PC-9 (cell line): ENCODE results near the gene RAE1. TPM values are rescaled to one million over a fixed set of nuclear protein-coding genes. Genes with fewer than 3 reads are reported as not detected.

Experiments
- BruUV-seq: library from RNA; stranded (reverse); fragments of 400-500 nt; replicated peaks from 2 replicates; lab custom pipeline; 2021; lab: Mats Ljungman, UMichigan
- CTCF ChIA-PET: fragments of 300-600 bp; sonication (Branson Sonifier 250); formaldehyde crosslinking; loops from one replicate; lab custom pipeline; 2022; ENCODE audit warnings: antibody characterized with exemption; lab: Charles Lee
- POLR2A ChIA-PET: fragments of 300-600 bp; sonication (Branson Sonifier 250); formaldehyde crosslinking; loops from one replicate; lab custom pipeline; 2022; ENCODE audit warnings: antibody characterized with exemption; ENCODE audit not compliant: unreplicated experiment; lab: Charles Lee
- DNase-seq, 2 experiments: peaks; one replicate each; pipeline versions ENCODE4 v3.0.0 to v3.0.0-alpha.2; 2015 to 2022; ENCODE audit warnings: mixed read lengths in 1 of 2
- H2AFZ ChIP-seq: fragments of 200-600 bp; sonication (generic); 2 replicates; pipeline ENCODE4 v1.8.1; 2017; ENCODE audit warnings: antibody characterized with exemption
- H3F3A ChIP-seq: fragments of 200-600 bp; sonication (generic); 2 replicates; pipeline ENCODE4 v1.8.1; 2017; ENCODE audit warnings: antibody characterized with exemption, mild to moderate bottlenecking, low read depth; ENCODE audit not compliant: insufficient read depth
- H3K27ac ChIP-seq: fragments of 200-600 bp; sonication (generic); 2 replicates; pipeline ENCODE4 v1.6.1; 2016; ENCODE audit warnings: mixed run types
- H3K27me3 ChIP-seq: fragments of 200-600 bp; sonication (generic); 2 replicates; pipeline ENCODE4 v1.6.1; 2016; ENCODE audit warnings: low read depth, mixed run types; ENCODE audit not compliant: insufficient read depth
- H3K36me3 ChIP-seq: fragments of 200-600 bp; sonication (generic); 2 replicates; pipeline ENCODE4 v1.6.1; 2016; ENCODE audit warnings: low read depth, mixed run types
- H3K4me1 ChIP-seq: fragments of 200-600 bp; sonication (generic); replicated peaks from 2 replicates; pipeline ENCODE4 v1.6.1; 2016; ENCODE audit warnings: mixed run types; ENCODE audit not compliant: insufficient read depth
- H3K4me2 ChIP-seq: fragments of 200-600 bp; sonication (generic); 2 replicates; pipeline ENCODE4 v1.6.1; 2017; ENCODE audit warnings: mixed run types
- H3K4me3 ChIP-seq: fragments of 200-600 bp; sonication (generic); 2 replicates; pipeline ENCODE4 v1.6.1; 2016; ENCODE audit warnings: mixed run types
- H3K79me2 ChIP-seq: fragments of 200-600 bp; sonication (generic); 2 replicates; pipeline ENCODE4 v1.6.1; 2017; ENCODE audit warnings: low read depth, mixed run types
- H3K9me2 ChIP-seq: fragments of 200-600 bp; sonication (generic); 2 replicates; pipeline ENCODE4 v1.8.1; 2017; ENCODE audit warnings: mild to moderate bottlenecking; ENCODE audit not compliant: insufficient read depth
- H3K9me3 ChIP-seq: fragments of 200-600 bp; sonication (generic); 2 replicates; pipeline ENCODE4 v1.8.1; 2016; ENCODE audit warnings: low read depth; ENCODE audit not compliant: insufficient read depth
- H4K20me1 ChIP-seq: fragments of 200-600 bp; sonication (generic); 2 replicates; pipeline ENCODE4 v1.8.1; 2017; ENCODE audit not compliant: insufficient read depth
- CTCF ChIP-seq: fragments of 200-600 bp; sonication (generic); conservative IDR thresholded peaks from 2 replicates; pipeline ENCODE4 v1.6.1; 2017; ENCODE audit warnings: mixed run types, antibody characterized with exemption, mild to moderate bottlenecking, moderate library complexity
- EZH2 ChIP-seq: fragments of 200-600 bp; sonication (generic); IDR thresholded peaks from 2 replicates; pipeline ENCODE4 v1.8.0; 2017; ENCODE audit warnings: antibody characterized with exemption, low read depth
- intact Hi-C: fragments of 100-400 bp; cut with micrococcal nuclease; formaldehyde crosslinking; loops from one replicate; pipeline ENCODE4 v1.10.0; 2022; ENCODE audit not compliant: unreplicated experiment
- total RNA-seq: library from RNA; stranded (reverse); gene quantifications from 2 replicates; pipeline ENCODE4 v1.2.3, GENCODE V29; 2021

The RAE1 gene
- total RNA-seq, 1 experiment from 2014 or later = 38.4 TPM

DNA sequence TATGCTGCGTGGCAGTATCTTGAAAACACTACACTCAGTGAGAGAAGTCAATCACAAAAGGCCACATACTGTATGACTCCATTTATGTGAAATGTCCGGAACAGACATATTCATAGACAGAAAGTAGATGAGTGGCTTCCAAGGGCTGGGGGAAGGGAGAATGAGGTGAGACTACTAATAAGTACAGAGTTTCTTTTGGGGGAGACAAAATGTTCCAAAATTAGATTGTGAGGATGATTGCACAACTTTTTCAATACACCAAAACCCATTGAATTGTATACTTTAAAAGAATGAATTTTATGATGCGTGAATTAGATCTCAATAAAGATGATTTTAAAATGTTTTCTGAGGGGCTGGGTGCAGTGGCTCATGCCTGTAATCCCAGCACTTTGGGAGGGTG, 30.7 kb upstream of the RAE1 start:
- Histone ChIP-seq H4K20me1 (no peaks in the 10 kb centered on the region), H3K79me2 (no peaks in the 10 kb centered on the region), H3F3A (peaks cover 5% of the 10 kb centered on the region; the same call in 1 of the 2 replicates), H2AFZ (no peak overlapping the region), H3K4me2 (no peak overlapping the region), H3K9me3 (no peaks in the 10 kb centered on the region), H3K36me3 (no peaks in the 10 kb centered on the region), H3K27me3 (no peaks in the 10 kb centered on the region), H3K4me1 (peaks cover 35% of the 10 kb centered on the region), H3K4me3 (no peak overlapping the region), H3K27ac (no peak overlapping the region), H3K9me2 (no peaks in the 10 kb centered on the region)
- peak in 1 of 2 experiments; percentile 17 for DNase-seq
- CTCF ChIA-PET = no interaction called here
- no TSS peak for BruUV-seq
- POLR2A ChIA-PET = no interaction called here
- intact Hi-C loops = no loop called here
- TF ChIP-seq CTCF (no peak), EZH2 (no peak)

GRCh38 chr20:57321142-57321541, 29.9 kb upstream of the RAE1 start:
- BruUV-seq = no TSS peak
- intact Hi-C loops = no loop called here

GRCh38 chr20:57322476-57322875, 28.6 kb upstream of the RAE1 start:
- CTCF ChIA-PET = no interaction called here
- peak in 1 of 2 experiments; percentile 73 for DNase-seq
- peaks cover 39% of the 10 kb centered on the region for H3K4me1 ChIP-seq
- POLR2A ChIA-PET = interaction anchor here (0.6 kb wide), 1 partner anchor 186 kb away, joined by 4 read pairs; no protein-coding TSS in a partner anchor
- BruUV-seq = no TSS peak
- no peak overlapping the region for H3K4me3 ChIP-seq
- H3K9me2 ChIP-seq = no peaks in the 10 kb centered on the region
- intact Hi-C loops = no loop called here
- H3K9me3 ChIP-seq = no peaks in the 10 kb centered on the region
- no peaks in the 10 kb centered on the region for H4K20me1 ChIP-seq
- peaks cover 20% of the 10 kb centered on the region for H3F3A ChIP-seq
- no peak overlapping the region for H2AFZ ChIP-seq
- no peak for TF ChIP-seq EZH2
- no peak for TF ChIP-seq CTCF
- no peaks in the 10 kb centered on the region for H3K27me3 ChIP-seq
- no peaks in the 10 kb centered on the region for H3K79me2 ChIP-seq
- peak overlapping the region; percentile 1; the same call in 1 of the 2 replicates for H3K27ac ChIP-seq
- H3K4me2 ChIP-seq = peak overlapping the region; percentile 56
- H3K36me3 ChIP-seq = no peaks in the 10 kb centered on the region

More at GRCh38 chr20:57321142-57321541, 29.9 kb upstream of the RAE1 start:
- no peak overlapping the region for H3K4me3 ChIP-seq
- ChIA-PET CTCF (no interaction called here), POLR2A (no interaction called here)
- no peaks in the 10 kb centered on the region for H3K36me3 ChIP-seq
- no peak overlapping the region for H2AFZ ChIP-seq
- peaks cover 9% of the 10 kb centered on the region for H3F3A ChIP-seq
- H3K4me1 ChIP-seq = peaks cover 37% of the 10 kb centered on the region
- no peaks in the 10 kb centered on the region for H3K9me3 ChIP-seq
- TF ChIP-seq CTCF = no peak
- TF ChIP-seq EZH2 = no peak
- no peaks in the 10 kb centered on the region for H3K9me2 ChIP-seq
- H4K20me1 ChIP-seq = no peaks in the 10 kb centered on the region
- H3K27ac ChIP-seq = no peak overlapping the region
- no peaks in the 10 kb centered on the region for H3K27me3 ChIP-seq
- no peak overlapping the region for H3K4me2 ChIP-seq
- DNase-seq = no peak
- H3K79me2 ChIP-seq = no peaks in the 10 kb centered on the region
